ENCODE data around the gene DUS1L. TPM values are rescaled to one million over a fixed set of nuclear protein-coding genes. Genes with fewer than 3 reads are reported as not detected.
A peak's percentile ranks its signal among the peaks of the same experiment; 100 is the strongest.

DUS1L gene
- total RNA-seq, 1 experiment from 2014 or later: 176 TPM

- peak overlapping the region; percentile 27; the same call in 1 of the 2 replicates for H3K27ac ChIP-seq (ENCODE audit: low read depth, low read length)
- H3K27me3 ChIP-seq (ENCODE audit: insufficient read depth, low read length): no peaks in the 10 kb centered on the region
- BruUV-seq (replicated peaks): no TSS peak
- ChIA-PET POLR2A (no interaction called here), RAD21 (ENCODE audit: low non-redundant PET in 1 of 2, low total read pairs in 2 of 2, uncharacterized antibody in 2 of 2, unreplicated experiment in 2 of 2) (no interaction called here), CTCF (no interaction called here)
- ATAC-seq (no peak), DNase-seq (ENCODE audit: low read depth, low spot score) (no peak)
- TF ChIP-seq CBX3 (IDR thresholded peaks at IDR 0.05; ENCODE audit: low read depth): no peak
- no peak for TF ChIP-seq CEBPB (IDR thresholded peaks at IDR 0.05; ENCODE audit: low read depth)
- no peak for TF ChIP-seq CTCF (IDR thresholded peaks at IDR 0.05 in 2 of 3, conservative IDR thresholded peaks at IDR 0.05 in 1 of 3; ENCODE audit: borderline replicate concordance in 1 of 3, insufficient read depth in 1 of 3, low read depth in 2 of 3, low read length in 2 of 3)
- TF ChIP-seq REST (IDR thresholded peaks at IDR 0.05; ENCODE audit: low read depth): no peak
- TF ChIP-seq YY1 (IDR thresholded peaks at IDR 0.05; ENCODE audit: extremely low read depth, insufficient replicate concordance, low read depth, low read length): no peak
- TF ChIP-seq ZBTB33 (IDR thresholded peaks at IDR 0.05; ENCODE audit: extremely low read depth, insufficient replicate concordance, low read length): no peak
- no peak for TF ChIP-seq MAX (IDR thresholded peaks at IDR 0.05)
- no peak for TF ChIP-seq SP1 (IDR thresholded peaks at IDR 0.05; ENCODE audit: low read depth)
- no peak for TF ChIP-seq SRF (IDR thresholded peaks at IDR 0.05; ENCODE audit: low read depth)
- TF ChIP-seq ELF1 (IDR thresholded peaks at IDR 0.05; ENCODE audit: borderline replicate concordance, low read depth): no peak
- no peak for TF ChIP-seq TCF7L2 (IDR thresholded peaks at IDR 0.05; ENCODE audit: borderline replicate concordance, extremely low read depth, insufficient read depth, insufficient read length)
- TF ChIP-seq FOSL1 (IDR thresholded peaks at IDR 0.05; ENCODE audit: low read depth): no peak
- TF ChIP-seq ZFX (IDR thresholded peaks at IDR 0.05): no peak
- no peak for TF ChIP-seq JUND (IDR thresholded peaks at IDR 0.05)
- no peak for TF ChIP-seq EGR1 (IDR thresholded peaks at IDR 0.05; ENCODE audit: low read depth)
- no peak for TF ChIP-seq ZNF274 (IDR thresholded peaks at IDR 0.05; ENCODE audit: low read depth, low read length)
- no peak for TF ChIP-seq EZH2phosphoT487 (IDR thresholded peaks at IDR 0.05; ENCODE audit: borderline replicate concordance)
- TF ChIP-seq EZH2 (IDR thresholded peaks at IDR 0.05): no peak
- TF ChIP-seq POLR2AphosphoS5 (IDR thresholded peaks at IDR 0.05; ENCODE audit: low read depth, low read length): no peak
- no peak for TF ChIP-seq POLR2A (IDR thresholded peaks at IDR 0.05; ENCODE audit: borderline replicate concordance, extremely low read depth, insufficient read depth, insufficient read length)
- no peak overlapping the region for H3K4me2 ChIP-seq (ENCODE audit: low read length)
- intact Hi-C loops (cut with micrococcal nuclease): no loop called here
- H2AFZ ChIP-seq (ENCODE audit: low read depth, low read length, poor library complexity, severe bottlenecking): no peak overlapping the region
- H4K20me1 ChIP-seq (ENCODE audit: insufficient read depth): peaks cover 9% of the 10 kb centered on the region; the same call in 1 of the 2 replicates
- H3K36me3 ChIP-seq (ENCODE audit: control insufficient read depth in 1 of 2, insufficient read depth in 2 of 2, low read length in 2 of 2): peaks cover 72 to 85% of the 10 kb centered on the region in 2 experiments
- no peak overlapping the region for H3K4me3 ChIP-seq (replicated peaks in 1 of 2; ENCODE audit: low read depth in 1 of 2, low read length in 2 of 2)
- H3K4me1 ChIP-seq (ENCODE audit: control insufficient read depth in 1 of 2, insufficient read depth in 2 of 2, low read length in 2 of 2): peaks cover 7 to 15% of the 10 kb centered on the region in 2 experiments
- no peak overlapping the region for H3K9ac ChIP-seq (ENCODE audit: low read length)
- no peaks in the 10 kb centered on the region for H3K9me2 ChIP-seq (ENCODE audit: insufficient read depth)
- H3K79me2 ChIP-seq (ENCODE audit: insufficient read depth, low read length): peaks cover 96% of the 10 kb centered on the region
- no peaks in the 10 kb centered on the region for H3K9me3 ChIP-seq (ENCODE audit: control insufficient read depth in 1 of 2, insufficient read depth in 1 of 2, low read depth in 1 of 2, low read length in 2 of 2)
Measured at GRCh38 chr17:82092995-82093751, 27.6 kb upstream of the DUS1L start.
